Measurements from ENCODE around the gene VAMP1. TPM values are rescaled to one million over a fixed set of nuclear protein-coding genes. Genes with fewer than 3 reads are reported as not detected.

The VAMP1 gene
- total RNA-seq, 1 experiment from 2014 or later, result 11.0 TPM

Other genes starting within 250 kb of the VAMP1 start
- gene PLEKHG6, start 160.0 kb downstream of the VAMP1 start, total RNA-seq (2014; rRNA removed; shearing (Covaris generic); ENCODE audit: low replicate concordance), result 1.0 and 2.0 TPM in 2 replicates
- gene TNFRSF1A, start 128.6 kb downstream of the VAMP1 start, total RNA-seq (2014; rRNA removed; shearing (Covaris generic); ENCODE audit: low replicate concordance), result 121 and 171 TPM in 2 replicates
- gene SCNN1A, start 95.1 kb downstream of the VAMP1 start, total RNA-seq (2014; rRNA removed; shearing (Covaris generic); ENCODE audit: low replicate concordance), result 0.12 and 5.7 TPM in 2 replicates
- 102 and 136 TPM in 2 replicates for gene LTBR, start 86.5 kb downstream of the VAMP1 start, total RNA-seq (2014; rRNA removed; shearing (Covaris generic); ENCODE audit: low replicate concordance)
- gene CD27, start 25.7 kb downstream of the VAMP1 start, total RNA-seq (2014; rRNA removed; shearing (Covaris generic); ENCODE audit: low replicate concordance), result not detected in 2 replicates
- gene TAPBPL, start 18.6 kb downstream of the VAMP1 start, total RNA-seq (2014; rRNA removed; shearing (Covaris generic); ENCODE audit: low replicate concordance), result 3.1 and 20.5 TPM in 2 replicates
- gene MRPL51, start 22.6 kb upstream of the VAMP1 start, total RNA-seq (2014; rRNA removed; shearing (Covaris generic); ENCODE audit: low replicate concordance), result 304 and 400 TPM in 2 replicates
- gene NCAPD2, start 23.4 kb upstream of the VAMP1 start, total RNA-seq (2014; rRNA removed; shearing (Covaris generic); ENCODE audit: low replicate concordance), result 90.6 and 97.5 TPM in 2 replicates
- gene GAPDH, start 63.8 kb upstream of the VAMP1 start, total RNA-seq (2014; rRNA removed; shearing (Covaris generic); ENCODE audit: low replicate concordance), result 10,373 and 12,033 TPM in 2 replicates
- 15.3 and 15.9 TPM in 2 replicates for gene IFFO1, start 85.4 kb upstream of the VAMP1 start, total RNA-seq (2014; rRNA removed; shearing (Covaris generic); ENCODE audit: low replicate concordance)
- 24.8 and 56.0 TPM in 2 replicates for gene NOP2, start 97.6 kb upstream of the VAMP1 start, total RNA-seq (2014; rRNA removed; shearing (Covaris generic); ENCODE audit: low replicate concordance)
- 122 and 157 TPM in 2 replicates for gene CHD4, start 136.7 kb upstream of the VAMP1 start, total RNA-seq (2014; rRNA removed; shearing (Covaris generic); ENCODE audit: low replicate concordance)
- gene LPAR5, start 165.3 kb upstream of the VAMP1 start, total RNA-seq (2014; rRNA removed; shearing (Covaris generic); ENCODE audit: low replicate concordance), result not detected in 2 replicates
- 1.9 TPM in 1 of 2 replicates, not detected in the other for gene ACRBP, start 176.8 kb upstream of the VAMP1 start, total RNA-seq (2014; rRNA removed; shearing (Covaris generic); ENCODE audit: low replicate concordance)
- gene ING4, start 192.4 kb upstream of the VAMP1 start, total RNA-seq (2014; rRNA removed; shearing (Covaris generic); ENCODE audit: low replicate concordance), result 23.2 and 35.3 TPM in 2 replicates
- 23.8 and 26.5 TPM in 2 replicates for gene ZNF384, start 218.7 kb upstream of the VAMP1 start, total RNA-seq (2014; rRNA removed; shearing (Covaris generic); ENCODE audit: low replicate concordance)
- not detected in 2 replicates for gene PIANP, start 230.1 kb upstream of the VAMP1 start, total RNA-seq (2014; rRNA removed; shearing (Covaris generic); ENCODE audit: low replicate concordance)